Breast epithelium (tissue), 4 donors: ENCODE results near the gene CHD9. TPM values are rescaled to one million over a fixed set of nuclear protein-coding genes. Genes with fewer than 3 reads are reported as not detected.

Experiments used
- DNase-seq, 2 donors: peaks; one replicate each; pipeline ENCODE4 v3.0.0-alpha.2; 2019; ENCODE audit warnings: low spot score in 2 of 2
- H3K27ac ChIP-seq, 2 donors: fragments of 200-600 bp; sonication (generic) in 1 of 2; one replicate each; pipeline ENCODE4 v1.5.1; 2016 to 2019; ENCODE audit warnings: mild to moderate bottlenecking in 1 of 2
- H3K27me3 ChIP-seq, 2 donors: fragments of 200-600 bp; sonication (generic) in 1 of 2; one replicate each; pipeline versions ENCODE4 v1.5.1 to v1.6.0; 2017 to 2019; ENCODE audit warnings: control low read depth in 1 of 2, mild to moderate bottlenecking in 1 of 2
- H3K36me3 ChIP-seq: fragments of 200-600 bp; one replicate; pipeline ENCODE4 v1.5.1; 2019
- H3K4me1 ChIP-seq, 2 donors: fragments of 200-600 bp; sonication (generic); one replicate each; pipeline ENCODE4 v1.5.1; 2016 to 2019; ENCODE audit warnings: control low read depth in 1 of 2
- H3K4me3 ChIP-seq, 3 donors: fragments of 200-600 bp; sonication (generic); 1 replicate in 2 of 3; 2 replicates in 1 of 3; pipeline ENCODE4 v1.5.1; 2016 to 2019; ENCODE audit warnings: mild to moderate bottlenecking in 3 of 3, moderate library complexity in 2 of 3
- H3K9me3 ChIP-seq, 2 donors: fragments of 200-600 bp; sonication (generic) in 1 of 2; one replicate each; pipeline ENCODE4 v1.5.1; 2016 to 2019; ENCODE audit warnings: control low read depth in 1 of 2
- POLR2A ChIP-seq: fragments of 450-650 bp; IDR thresholded peaks from one replicate; pipeline ENCODE4 v1.6.1; 2016; ENCODE audit warnings: antibody characterized with exemption, mild to moderate bottlenecking, moderate library complexity
- POLR2AphosphoS5 ChIP-seq, 3 donors: sonication (generic); formaldehyde crosslinking; IDR thresholded peaks; one replicate each; pipeline ENCODE4 v1.6.1; 2017; ENCODE audit warnings: antibody characterized with exemption in 3 of 3
- intact Hi-C: fragments of 100-400 bp; cut with DNase I; formaldehyde crosslinking; loops from one replicate; pipeline ENCODE4 v1.15.1; 2023; ENCODE audit warnings: low total_unique reads
- total RNA-seq, 3 donors: library from RNA; depleted of rRNA; stranded (reverse); fragments of >200 nt; gene quantifications; one replicate each; pipeline ENCODE4 v1.1.0, GENCODE V29; 2016
- TF ChIP-seq, protein P1 (sequence below), 3 donors: fragments of 450-650 bp; IDR thresholded peaks; one replicate each; pipeline ENCODE4 v1.5.1; 2016 to 2017; ENCODE audit warnings: antibody characterized with exemption in 3 of 3, mild to moderate bottlenecking in 3 of 3, moderate library complexity in 3 of 3

Gene CHD9
- total RNA-seq, 3 donors from 2014 or later, result 93.8 to 160 (median 158) TPM

DNA sequence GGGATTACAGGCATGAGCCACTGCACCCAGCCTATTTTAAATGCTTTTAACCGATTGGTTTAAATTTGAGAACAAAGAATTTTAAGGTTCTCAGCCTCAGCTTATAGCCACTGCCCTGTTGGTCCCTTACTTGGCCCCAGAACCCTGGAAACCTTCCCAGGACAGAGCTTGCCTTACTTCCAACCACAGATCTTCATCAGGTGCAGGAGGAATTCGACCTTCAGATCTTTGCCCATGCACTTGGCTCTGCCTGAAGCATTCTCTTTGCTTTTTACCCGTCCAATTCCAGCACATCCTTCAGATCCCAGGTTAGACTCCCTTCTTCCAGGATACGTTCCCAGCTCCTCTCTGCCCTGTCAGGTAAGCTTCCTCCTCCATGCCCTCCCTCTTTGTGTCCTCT is 27.7 kb downstream of the CHD9 start:
- Histone ChIP-seq H3K36me3 (no peaks in the 10 kb centered on the region), H3K4me3 (no peak overlapping the region), H3K27ac (peak overlapping the region; percentile 63 to 92), H3K27me3 (no peaks in the 10 kb centered on the region), H3K4me1 (peaks cover 13 to 56% of the 10 kb centered on the region in 2 donors), H3K9me3 (no peaks in the 10 kb centered on the region)
- intact Hi-C loops, result no loop called here
- no peak for TF ChIP-seq POLR2A
- TF ChIP-seq POLR2AphosphoS5 (IDR thresholded peaks at IDR 0.05), result no peak
- TF ChIP-seq, protein P1, sequence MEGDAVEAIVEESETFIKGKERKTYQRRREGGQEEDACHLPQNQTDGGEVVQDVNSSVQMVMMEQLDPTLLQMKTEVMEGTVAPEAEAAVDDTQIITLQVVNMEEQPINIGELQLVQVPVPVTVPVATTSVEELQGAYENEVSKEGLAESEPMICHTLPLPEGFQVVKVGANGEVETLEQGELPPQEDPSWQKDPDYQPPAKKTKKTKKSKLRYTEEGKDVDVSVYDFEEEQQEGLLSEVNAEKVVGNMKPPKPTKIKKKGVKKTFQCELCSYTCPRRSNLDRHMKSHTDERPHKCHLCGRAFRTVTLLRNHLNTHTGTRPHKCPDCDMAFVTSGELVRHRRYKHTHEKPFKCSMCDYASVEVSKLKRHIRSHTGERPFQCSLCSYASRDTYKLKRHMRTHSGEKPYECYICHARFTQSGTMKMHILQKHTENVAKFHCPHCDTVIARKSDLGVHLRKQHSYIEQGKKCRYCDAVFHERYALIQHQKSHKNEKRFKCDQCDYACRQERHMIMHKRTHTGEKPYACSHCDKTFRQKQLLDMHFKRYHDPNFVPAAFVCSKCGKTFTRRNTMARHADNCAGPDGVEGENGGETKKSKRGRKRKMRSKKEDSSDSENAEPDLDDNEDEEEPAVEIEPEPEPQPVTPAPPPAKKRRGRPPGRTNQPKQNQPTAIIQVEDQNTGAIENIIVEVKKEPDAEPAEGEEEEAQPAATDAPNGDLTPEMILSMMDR (IDR thresholded peaks at IDR 0.05), result no peak
- DNase-seq, result no peak

DNA sequence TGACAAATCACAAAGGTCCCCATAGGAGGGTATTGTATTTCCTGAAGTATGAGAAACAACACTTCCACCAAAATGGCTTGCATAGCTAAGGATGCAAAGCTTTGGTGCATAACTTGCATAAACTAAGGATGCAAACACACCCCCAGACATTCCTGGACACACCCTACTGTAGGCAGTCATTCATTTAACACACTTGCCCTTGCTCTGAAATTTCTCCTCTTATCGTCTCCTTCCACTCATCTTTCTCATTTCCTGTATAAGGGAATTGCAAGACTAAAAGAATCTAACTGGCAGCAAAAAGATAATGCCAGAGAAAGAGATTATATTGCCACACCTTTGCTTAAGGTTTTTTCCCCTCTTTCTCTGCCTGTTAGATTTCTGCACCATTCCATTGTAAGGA is 28.3 kb downstream of the CHD9 start:
- peaks cover 13 to 56% of the 10 kb centered on the region in 2 donors for H3K4me1 ChIP-seq
- TF ChIP-seq POLR2AphosphoS5 (IDR thresholded peaks at IDR 0.05) (no peak), POLR2A (no peak)
- TF ChIP-seq, protein P1 (IDR thresholded peaks at IDR 0.05), result no peak
- no peaks in the 10 kb centered on the region for H3K36me3 ChIP-seq
- H3K27me3 ChIP-seq, result no peaks in the 10 kb centered on the region
- peak overlapping the region; percentile 63 to 92 for H3K27ac ChIP-seq
- H3K4me3 ChIP-seq, result no peak overlapping the region
- intact Hi-C loops, result no loop called here
- no peak for DNase-seq
- no peaks in the 10 kb centered on the region for H3K9me3 ChIP-seq

DNA sequence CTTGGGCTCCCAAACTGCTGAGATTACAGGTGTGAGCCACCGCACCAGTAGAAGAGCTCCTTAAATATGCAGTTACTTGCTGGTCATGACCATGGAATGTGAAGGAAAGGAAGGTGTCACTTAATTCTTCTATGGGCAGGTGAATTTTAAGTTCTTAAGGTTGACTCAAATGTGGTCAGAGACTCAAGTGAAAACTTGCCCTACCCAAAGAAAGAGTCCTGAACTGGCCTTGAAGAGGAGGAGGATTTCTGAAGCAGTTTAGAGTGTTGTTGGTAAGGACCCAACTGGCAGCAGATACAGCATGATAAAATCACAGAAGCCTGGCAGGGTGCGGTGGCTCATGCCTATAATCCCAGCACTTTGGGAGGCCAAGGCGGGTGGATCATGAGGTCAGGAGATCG is 29.4 kb downstream of the CHD9 start:
- intact Hi-C loops, result no loop called here
- H3K27ac ChIP-seq, result peak overlapping the region; percentile 92 to 94

DNA sequence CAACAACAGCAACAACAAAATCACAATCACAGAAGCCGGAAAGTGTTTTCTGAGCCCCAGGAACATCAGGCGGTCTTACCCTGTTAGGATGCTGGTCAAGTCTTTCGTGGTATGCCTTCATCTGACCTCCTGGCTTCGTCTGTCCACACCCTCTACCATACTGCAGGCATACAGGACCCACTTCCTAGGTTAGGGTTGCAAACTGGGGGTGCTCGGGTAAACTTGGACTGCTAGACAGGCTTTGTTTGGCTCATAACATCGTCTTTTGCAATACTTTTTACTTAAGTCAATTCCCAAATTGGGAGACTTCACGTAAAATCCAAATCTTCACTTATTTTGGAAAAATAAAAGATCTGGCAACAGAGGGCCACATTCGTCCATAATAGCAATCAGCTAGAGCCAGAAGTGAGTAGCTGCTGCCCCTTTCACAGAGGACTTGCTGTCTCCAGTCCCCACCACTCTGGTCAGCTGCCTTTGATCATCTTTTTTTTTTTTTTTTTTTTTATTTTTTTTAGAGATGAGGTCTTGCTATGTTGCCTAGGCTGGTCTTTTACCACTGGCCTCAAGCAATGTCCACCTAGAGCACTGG is 30.0 kb downstream of the CHD9 start:
- intact Hi-C loops, result no loop called here
- TF ChIP-seq, protein P1 (IDR thresholded peaks at IDR 0.05), result no peak
- DNase-seq, result no peak
- peak overlapping the region; percentile 92 to 94 for H3K27ac ChIP-seq
- H3K4me3 ChIP-seq, result no peak overlapping the region
- H3K27me3 ChIP-seq, result no peaks in the 10 kb centered on the region
- peaks cover 19 to 50% of the 10 kb centered on the region in 2 donors for H3K4me1 ChIP-seq
- H3K9me3 ChIP-seq, result no peaks in the 10 kb centered on the region
- H3K36me3 ChIP-seq, result no peaks in the 10 kb centered on the region

More for the DNA sequence above, 29.4 kb downstream of the CHD9 start:
- no peak for DNase-seq
- Histone ChIP-seq H3K36me3 (no peaks in the 10 kb centered on the region), H3K9me3 (no peaks in the 10 kb centered on the region), H3K4me1 (peaks cover 13 to 56% of the 10 kb centered on the region in 2 donors), H3K4me3 (no peak overlapping the region), H3K27me3 (no peaks in the 10 kb centered on the region)
- TF ChIP-seq, protein P1 (IDR thresholded peaks at IDR 0.05), result no peak
- TF ChIP-seq POLR2AphosphoS5 (IDR thresholded peaks at IDR 0.05), result no peak

DNA sequence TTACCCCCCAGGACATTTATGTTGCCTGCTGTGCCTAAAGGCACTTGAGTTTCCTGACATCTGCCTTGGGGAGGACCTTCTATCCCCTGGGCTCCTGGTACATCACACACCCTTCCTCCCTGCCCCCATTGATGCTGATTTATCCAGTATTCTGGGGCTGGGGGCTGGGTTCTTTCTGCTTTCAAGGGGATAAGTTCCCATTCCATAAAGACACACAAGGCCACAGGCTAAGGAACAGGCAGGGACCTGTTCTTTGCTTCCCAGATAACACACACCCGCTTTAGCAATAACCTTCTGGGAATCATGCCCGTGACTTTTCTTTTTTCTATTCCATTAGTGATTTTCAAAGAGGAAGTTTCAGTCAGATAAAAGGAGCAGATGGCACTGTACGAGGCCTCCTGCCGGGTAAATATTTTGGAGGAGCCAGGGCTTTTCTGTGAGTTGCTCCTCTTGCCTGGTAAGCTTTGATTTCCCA is 30.6 kb downstream of the CHD9 start:
- peaks cover 25 to 44% of the 10 kb centered on the region in 2 donors for H3K4me1 ChIP-seq
- no peak for DNase-seq
- intact Hi-C loops, result no loop called here
- TF ChIP-seq, protein P1 (IDR thresholded peaks at IDR 0.05), result no peak
- TF ChIP-seq POLR2A, result no peak
- peak in 2 of 3 donors; percentile 10 to 43 for TF ChIP-seq POLR2AphosphoS5 (IDR thresholded peaks at IDR 0.05)
- H3K27me3 ChIP-seq, result no peaks in the 10 kb centered on the region
- H3K36me3 ChIP-seq, result no peaks in the 10 kb centered on the region
- H3K27ac ChIP-seq, result peak overlapping the region; percentile 92 to 94
- H3K4me3 ChIP-seq, result no peak overlapping the region
- no peaks in the 10 kb centered on the region for H3K9me3 ChIP-seq
